IPS-NIHi7 (cell line): ENCODE results near the gene FSIP1.

Experiments
- DNase-seq: peaks from one replicate; pipeline ENCODE4 v3.0.0; 2012; ENCODE audit warnings: mixed read lengths; ENCODE audit errors: extremely low spot score

FSIP1 gene

DNA sequence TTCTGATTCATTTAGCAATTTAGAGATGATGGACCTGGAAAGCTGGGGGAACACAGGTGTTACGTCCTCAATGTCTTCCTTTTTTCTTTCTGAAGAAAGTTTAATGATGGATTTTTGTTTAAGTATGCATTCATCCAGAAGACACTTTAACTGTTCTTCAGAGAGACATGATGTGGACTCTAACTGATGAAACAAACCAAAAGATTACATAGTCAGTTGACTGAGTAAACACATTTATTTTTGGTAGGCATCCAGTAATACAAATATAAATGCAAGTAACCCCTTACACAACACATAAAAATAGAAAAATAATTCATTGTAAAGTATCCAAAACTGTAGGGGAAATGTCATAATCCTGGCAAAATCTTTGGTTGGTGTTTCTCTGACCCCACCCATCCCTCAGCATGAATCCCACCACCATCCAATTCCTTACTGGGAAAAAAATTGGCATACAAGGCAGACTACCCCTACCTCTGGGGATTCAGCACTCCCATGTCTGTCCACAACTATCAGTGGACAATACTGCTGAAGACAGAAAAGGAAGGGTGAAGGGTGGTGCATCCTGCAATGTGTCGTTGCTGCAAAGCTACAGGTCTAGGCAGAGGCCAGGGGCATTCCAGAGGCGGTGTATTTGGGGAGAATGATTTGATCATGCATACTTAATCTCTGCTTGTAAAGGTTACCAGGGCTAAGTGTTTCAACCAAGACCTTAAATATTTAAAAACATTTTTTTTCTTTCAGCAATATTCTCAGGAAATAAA is 164.4 kb downstream of the FSIP1 start:
- no peak for DNase-seq

DNA sequence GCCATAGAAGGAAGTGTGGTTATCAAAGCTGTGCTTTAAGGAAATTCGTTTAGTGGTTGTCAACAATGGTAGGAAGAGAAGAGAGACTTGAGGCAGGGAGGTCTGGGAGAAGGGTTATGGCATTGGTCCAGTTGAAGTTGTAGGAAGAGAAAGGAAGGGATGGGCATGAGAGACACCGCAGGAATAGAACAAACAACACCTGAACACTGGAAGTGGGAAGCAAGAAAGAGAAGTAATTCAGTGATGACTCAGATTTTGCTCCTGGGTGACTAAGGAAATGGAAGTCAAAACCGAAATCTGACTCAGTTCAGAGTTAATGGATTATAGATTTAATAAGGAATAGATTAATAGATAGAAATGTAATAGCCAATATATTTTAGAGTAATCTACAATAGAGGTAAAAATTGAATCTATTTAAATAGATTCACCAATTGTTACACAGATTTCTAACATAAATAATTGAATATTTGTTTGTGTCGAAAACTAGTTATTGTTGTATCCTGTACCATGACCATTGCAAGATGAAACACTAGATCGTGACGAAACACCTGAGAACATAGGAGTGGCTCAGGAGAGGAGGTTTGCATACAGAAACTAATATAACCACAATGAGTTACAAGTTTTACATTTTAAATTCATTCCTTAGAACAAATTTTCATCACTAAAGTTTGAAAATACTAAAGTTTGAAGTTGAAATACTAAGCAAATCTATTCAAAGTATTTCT is 165.7 kb downstream of the FSIP1 start:
- no peak for DNase-seq

DNA sequence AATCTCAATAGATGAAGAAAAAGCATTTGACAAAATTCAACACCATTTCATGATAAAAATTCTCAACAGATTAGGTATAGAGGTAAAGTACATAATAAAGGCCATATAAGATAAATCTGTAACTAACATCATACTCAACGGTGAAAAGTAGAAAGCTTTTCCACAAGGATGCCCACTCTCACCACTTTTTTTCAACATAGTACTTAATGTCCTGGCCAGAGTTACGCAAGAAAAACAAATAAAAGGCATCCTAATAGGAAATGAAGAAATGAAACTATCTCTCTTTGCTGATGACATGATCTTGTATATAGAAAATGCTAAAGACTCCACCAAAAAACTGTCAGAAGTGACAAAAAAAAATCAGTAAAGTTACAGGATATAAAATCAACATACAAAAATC is 168.8 kb downstream of the FSIP1 start:
- DNase-seq: no peak

DNA sequence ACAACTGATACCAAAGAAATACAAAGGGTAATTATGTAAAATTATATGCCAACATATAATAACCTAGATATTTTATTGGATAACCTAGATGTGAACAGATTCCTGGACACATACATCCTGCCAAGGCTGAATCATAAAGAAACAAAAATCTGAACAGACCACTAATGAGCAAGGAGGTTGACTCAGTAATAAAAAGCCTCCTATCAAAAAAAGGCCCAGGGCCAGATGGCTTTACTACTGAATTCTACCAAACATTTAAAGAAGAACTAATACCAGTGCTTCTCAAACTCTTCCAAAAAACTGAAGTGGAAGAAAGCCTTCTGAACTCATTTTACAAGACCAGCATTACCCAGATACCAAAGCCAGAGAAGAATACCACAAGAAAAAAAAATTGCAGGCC is 169.4 kb downstream of the FSIP1 start:
- no peak for DNase-seq

DNA sequence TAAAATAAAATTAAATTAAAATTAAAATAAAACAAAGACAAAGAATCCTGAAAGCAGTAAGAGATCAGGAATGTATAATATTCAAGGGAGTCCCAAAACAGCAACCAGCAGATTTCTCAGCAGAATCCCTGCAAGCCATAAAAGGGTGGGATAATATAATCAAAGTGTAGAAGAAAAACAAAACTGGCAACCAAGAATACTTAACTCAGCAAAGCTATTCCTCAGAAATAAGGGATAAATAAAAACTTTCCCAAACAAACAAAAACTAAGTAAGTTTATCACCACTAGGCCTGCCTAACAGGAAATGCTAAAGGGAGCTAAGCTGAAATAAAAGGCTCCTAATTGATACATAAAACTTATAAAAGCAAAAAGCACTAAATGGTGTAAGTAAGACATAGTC is 172.0 kb downstream of the FSIP1 start:
- no peak for DNase-seq

DNA sequence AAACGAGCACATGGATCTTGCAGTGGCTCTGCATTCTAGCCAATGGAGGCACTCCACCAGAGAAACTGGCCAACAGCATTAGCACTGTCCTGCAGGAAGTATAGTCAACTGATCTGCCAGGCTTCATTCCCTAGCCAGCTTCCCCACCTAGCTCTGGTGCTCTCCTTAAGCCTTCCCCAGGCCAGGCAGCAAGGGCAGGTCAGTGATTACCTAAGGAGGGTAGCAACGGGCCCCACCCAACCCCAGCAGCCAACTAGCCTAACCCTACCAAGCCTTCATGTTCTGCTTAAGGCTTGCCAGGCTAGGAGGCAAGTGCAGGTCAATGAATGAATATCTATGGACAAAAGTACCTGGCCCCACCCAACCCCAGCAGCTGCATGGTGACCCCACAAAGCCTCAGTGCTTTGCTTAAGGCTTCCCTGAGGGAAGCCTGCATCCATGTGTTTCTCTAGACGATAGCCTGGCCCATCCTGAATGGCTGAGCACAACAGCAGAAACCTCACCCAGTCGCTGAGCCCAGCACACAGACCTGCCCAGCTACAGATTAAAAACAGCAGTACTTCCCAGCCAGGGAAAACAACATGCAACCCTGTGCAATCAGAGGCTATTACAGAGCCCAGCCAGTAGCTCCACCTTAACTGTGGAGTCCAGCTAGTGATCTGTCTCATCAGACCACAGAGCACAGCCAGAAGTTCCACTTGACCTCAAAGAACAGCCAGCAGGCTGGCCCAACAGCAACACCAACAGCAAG is 173.3 kb downstream of the FSIP1 start:
- no peak for DNase-seq

DNA sequence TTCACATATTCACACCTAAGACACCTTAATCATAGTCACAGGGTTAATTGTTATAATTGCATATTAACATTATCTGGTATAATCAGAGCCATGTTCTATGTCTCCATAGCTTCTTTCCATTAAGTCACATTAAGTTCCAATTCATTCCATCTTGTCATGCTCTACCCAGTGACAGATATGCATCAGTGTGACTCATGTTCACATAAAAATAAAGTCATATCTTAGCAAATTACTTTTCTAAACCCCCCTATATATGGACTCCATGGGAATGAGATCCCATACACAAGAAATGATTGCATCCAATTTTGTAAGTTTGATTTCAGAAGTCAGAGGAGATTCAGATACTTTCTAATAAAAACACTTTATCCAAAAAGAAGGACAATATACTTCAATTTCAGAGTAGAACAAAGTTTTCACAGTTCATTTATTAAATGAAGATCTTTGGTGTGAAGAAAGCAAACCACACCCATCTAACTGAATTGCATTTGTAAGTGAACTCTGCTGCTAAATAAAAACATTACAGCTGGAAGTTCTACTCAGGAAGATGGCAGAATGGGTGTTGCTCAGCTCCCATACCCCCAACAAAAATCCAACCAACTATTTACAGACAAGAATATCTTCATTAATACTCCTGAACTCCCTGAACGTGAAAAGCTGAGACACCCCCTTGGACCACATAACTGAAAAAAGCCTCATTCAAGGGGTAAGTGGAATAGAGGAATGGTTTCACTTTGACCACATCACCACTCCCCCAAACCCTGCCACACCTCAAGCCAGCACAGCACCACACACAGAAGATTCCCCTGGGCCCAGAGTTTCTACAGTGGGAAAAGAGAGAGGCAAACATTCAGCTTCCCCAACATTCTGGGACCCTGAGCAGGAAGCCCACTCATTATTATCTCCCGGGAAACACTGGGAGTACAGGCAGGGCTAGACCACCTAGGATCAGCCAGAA is 174.2 kb downstream of the FSIP1 start:
- no peak for DNase-seq

DNA sequence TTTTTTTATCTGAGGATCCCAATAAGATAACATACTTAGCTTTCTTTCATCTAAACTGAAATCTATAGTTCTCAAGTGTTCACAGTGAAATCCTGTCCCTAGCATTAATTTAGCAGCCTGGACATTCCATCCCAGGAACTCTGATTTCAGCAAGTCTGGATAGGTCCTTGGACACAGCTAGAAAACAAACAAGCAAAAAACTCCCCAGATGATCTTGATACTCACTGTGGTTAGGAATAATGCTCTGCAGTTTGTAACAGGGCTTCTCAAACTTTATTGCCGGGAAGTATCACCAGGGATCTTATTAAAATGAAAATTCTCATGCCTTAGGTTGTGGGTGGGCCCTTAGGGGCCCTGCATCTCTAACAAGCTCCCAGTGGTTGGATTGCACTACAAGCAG is 177.5 kb downstream of the FSIP1 start:
- no peak for DNase-seq

DNA sequence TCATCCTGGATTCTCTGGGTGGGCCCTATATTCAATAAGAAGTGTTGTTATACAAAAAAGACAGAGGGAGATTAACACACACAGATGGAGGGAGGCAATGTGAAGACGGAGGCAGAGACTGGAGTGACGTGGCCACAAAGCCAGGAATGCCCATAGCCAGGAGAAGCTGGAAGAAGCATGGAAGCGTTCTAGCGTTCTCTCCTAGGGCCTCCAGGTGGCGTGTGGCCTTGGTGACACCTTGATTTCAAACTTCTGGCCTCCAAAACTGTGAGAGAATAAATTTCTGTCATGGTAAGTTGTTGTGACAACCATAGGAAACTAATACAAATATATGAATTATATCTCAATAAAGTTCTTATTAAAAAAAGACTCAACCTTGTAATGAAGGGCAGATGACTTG is 180.5 kb downstream of the FSIP1 start:
- DNase-seq: peak; percentile 52

DNA sequence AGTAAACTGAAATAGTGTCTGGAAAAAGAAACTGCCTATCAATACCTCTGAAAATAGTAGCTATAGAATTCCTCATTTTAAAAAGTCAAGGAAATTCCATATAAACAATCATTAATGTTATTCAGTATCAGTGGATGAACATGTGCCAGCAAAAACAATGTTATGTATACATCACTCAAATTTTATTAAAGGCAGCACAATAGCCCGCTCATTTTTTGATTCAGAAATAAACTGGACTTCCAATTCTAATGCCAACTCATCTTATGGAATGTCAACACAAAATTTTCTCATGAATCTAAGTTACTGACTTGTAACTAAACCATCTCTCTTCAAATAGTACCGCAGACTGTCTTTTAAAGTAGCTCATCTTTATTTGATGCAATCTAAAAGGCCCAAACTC is 182.8 kb downstream of the FSIP1 start:
- no peak for DNase-seq

DNA sequence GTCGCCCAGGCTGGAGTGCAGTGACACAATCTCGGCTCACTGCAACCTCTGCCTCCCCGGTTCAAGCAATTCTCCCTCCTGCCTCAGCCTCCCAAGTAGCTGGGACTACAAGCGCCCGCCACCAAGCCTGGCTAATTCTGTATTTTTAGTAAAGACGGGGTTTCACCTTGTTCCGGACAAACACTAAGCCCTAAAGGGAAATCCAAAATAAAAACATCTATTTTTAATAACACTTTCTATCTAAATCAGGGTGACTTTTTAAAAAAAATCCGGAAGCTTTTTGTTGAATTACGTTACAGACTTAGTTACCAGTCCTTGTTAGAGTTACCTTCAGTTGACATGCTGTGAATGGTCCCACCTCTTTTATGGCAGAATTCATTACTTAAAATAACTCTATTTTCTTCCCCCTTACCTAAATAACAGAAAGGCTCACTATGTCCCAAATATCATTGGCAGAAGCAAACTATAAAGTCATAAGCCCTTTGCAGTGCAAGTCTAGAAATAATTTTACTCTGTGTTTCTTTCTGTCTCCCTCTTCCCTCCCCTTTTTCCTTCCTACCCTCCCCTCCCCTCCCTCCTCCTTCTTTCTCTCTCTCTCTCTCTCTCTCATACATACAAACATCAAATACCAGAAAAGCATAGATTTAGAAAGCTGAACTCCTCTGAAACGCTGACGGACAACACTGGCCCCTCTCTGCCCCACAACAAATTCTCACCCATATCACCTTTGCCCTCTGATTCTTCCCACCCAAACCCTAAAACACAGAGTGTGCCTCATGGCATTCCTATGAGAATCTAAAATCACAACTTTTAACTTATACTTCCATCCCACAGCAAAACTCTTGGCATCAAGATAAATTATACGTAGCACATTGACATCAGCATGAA is 183.4 kb downstream of the FSIP1 start:
- DNase-seq: no peak

DNA sequence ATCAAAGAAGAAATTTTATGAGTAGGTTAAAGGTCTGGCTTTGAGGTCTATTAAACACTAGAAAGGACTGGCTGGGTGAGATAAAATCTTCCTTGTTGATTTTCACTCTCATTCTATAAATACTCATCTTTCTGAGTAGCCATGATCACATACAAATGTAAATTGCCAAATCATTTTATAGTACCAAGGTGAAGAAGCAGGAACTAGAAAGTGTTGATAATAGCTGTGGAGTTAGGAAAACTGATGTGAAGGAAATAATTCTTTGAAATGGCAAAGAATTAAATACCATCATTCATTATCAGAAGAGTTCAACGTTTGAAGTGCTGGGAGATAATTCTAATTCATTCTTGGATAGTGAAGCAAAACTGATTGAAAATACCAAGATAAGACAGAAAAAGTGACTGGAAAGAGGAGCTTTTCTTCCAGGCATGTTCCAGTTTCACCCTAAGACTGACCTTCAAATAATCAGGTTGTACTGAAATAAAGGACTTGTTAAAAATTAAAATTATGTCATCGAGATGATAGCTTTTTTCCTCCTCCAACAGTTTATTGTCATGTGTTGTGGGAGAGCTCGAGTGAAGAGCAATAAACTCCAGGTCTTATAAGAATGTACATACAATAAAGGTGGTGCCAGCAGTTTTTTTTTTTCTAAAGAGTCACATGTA is 184.3 kb downstream of the FSIP1 start:
- DNase-seq: no peak

DNA sequence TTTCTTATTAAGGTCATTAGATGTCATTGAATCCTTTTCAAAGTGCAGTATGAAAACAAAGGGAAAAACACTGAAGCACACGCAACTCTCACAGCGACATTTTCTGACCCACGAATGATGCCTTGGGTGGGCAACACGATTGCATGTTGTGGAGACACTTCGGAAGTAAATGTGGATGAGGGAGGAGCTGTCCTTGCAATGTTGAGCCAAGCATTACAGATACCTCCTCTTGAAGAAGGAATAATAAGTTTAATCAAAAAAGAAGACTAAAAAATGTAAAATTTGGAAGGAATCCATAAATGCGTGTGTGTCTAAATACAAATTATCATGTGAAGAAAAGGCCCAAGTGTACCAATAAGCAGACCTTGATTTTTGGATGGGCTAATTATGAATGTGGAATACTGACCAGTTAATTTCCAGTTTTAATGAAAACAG is 184.9 kb downstream of the FSIP1 start:
- no peak for DNase-seq

DNA sequence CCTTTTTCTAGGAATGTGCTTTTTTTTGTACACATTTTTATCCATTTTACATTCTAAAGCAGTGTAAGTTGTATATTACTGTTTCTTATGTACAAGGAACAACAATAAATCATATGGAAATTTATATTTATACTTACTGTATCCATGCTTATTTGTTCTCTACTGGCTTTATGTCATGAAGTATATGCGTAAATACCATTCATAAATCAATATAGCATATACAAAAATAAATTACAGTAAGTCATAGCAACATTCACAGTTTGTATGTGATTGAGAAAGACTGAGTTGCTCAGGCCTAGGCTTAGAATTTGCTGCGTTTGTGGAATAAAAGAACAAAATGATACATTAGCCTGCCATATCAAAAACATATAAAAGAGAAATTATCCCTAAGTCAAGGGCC is 185.3 kb downstream of the FSIP1 start:
- DNase-seq: no peak

DNA sequence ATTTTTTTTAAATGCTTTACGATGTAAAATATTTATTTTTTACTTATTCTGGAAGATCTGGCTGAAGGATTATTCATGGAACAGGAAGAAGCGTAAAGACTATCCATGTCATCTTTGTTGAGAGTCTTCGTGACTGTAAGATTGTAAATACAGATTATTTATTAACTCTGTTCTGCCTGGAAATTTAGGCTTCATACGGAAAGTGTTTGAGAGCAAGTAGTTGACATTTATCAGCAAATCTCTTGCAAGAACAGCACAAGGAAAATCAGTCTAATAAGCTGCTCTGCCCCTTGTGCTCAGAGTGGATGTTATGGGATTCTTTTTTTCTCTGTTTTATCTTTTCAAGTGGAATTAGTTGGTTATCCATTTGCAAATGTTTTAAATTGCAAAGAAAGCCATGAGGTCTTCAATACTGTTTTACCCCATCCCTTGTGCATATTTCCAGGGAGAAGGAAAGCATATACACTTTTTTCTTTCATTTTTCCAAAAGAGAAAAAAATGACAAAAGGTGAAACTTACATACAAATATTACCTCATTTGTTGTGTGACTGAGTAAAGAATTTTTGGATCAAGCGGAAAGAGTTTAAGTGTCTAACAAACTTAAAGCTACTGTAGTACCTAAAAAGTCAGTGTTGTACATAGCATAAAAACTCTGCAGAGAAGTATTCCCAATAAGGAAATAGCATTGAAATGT is 186.1 kb downstream of the FSIP1 start:
- no peak for DNase-seq

DNA sequence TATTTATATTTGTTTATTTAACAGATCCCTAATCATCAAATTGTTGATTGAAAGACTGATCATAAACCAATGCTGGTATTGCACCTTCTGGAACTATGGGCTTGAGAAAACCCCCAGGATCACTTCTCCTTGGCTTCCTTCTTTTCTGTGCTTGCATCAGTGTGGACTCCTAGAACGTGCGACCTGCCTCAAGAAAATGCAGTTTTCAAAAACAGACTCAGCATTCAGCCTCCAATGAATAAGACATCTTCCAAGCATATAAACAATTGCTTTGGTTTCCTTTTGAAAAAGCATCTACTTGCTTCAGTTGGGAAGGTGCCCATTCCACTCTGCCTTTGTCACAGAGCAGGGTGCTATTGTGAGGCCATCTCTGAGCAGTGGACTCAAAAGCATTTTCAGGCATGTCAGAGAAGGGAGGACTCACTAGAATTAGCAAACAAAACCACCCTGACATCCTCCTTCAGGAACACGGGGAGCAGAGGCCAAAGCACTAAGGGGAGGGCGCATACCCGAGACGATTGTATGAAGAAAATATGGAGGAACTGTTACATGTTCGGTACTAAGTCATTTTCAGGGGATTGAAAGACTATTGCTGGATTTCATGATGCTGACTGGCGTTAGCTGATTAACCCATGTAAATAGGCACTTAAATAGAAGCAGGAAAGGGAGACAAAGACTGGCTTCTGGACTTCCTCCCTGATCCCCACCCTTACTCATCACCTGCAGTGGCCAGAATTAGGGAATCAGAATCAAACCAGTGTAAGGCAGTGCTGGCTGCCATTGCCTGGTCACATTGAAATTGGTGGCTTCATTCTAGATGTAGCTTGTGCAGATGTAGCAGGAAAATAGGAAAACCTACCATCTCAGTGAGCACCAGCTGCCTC is 187.1 kb downstream of the FSIP1 start:
- no peak for DNase-seq

DNA sequence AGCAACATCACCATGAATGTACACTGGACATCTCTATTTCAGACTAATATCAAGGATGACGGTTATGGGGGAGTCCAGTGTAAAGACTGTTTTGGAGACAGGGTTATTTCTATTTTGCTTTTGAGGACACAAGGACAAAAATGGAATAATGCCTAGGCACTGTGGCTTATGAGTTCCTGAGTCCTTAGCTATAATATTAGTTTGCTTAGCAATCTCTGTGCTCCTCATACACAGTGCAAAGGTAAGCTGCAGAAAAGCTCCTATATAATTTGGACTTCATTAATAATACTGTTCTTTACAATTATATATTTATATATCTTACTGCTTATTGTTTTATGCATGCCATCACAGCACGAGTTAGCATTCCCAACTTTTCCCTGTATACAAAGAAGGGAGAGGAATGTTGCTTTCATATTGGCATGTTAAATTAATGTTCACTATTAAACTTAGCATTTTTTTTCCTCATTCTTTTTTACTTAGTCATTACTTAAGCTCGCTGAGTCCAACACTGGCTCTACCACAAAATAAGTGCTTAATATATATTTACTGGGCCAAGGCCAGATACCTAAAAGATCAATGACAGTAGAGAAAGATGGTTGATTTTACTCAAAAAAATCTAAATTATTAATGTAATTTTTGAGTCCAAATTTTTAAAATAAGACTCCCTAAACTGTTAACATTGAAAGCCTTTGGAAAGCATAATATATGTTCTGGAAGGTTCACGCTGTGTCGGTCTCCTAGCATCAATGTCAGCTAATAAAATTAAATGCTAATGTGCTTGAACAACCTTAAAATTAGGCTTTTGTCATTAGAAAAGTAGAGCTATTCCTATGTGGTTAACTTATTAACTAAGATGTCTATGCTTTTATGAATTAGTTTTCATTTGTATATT is 187.9 kb downstream of the FSIP1 start:
- DNase-seq: no peak
